ENCODE measurements around the gene NPIPB8.
A peak's percentile ranks its signal among the peaks of the same experiment; 100 is the strongest.
"Not testable (repeated sequence)": the region's sequence is repeated elsewhere in the genome, so short reads cannot be mapped to it uniquely, and the experiment has no call there.

The NPIPB8 gene

DNA sequence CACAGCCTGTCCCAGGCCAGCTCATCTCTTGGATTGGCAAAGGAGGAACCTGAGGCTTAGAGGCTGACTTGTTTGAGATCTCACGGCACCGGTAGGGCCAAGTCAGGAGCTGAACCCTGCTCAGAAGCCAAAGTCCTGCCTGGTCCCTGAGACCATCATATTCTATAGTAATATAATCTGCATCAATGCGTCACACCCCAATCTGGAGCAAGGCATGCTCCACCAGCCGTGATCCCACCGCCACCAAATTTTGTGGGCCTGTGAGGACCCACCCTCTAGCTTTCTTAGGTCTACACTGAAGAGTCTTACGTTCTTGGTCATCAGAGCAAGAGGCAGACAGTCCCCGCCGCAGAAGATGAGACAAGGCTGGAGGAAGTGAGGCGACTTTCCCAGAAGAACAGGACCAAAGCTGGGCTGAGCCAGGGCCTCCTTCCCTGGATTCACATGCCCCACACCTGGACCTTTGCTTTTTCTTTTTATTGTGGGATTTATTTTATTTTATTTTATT lies 30.7 kb upstream of the NPIPB8 start:
- no peak for DNase-seq

DNA sequence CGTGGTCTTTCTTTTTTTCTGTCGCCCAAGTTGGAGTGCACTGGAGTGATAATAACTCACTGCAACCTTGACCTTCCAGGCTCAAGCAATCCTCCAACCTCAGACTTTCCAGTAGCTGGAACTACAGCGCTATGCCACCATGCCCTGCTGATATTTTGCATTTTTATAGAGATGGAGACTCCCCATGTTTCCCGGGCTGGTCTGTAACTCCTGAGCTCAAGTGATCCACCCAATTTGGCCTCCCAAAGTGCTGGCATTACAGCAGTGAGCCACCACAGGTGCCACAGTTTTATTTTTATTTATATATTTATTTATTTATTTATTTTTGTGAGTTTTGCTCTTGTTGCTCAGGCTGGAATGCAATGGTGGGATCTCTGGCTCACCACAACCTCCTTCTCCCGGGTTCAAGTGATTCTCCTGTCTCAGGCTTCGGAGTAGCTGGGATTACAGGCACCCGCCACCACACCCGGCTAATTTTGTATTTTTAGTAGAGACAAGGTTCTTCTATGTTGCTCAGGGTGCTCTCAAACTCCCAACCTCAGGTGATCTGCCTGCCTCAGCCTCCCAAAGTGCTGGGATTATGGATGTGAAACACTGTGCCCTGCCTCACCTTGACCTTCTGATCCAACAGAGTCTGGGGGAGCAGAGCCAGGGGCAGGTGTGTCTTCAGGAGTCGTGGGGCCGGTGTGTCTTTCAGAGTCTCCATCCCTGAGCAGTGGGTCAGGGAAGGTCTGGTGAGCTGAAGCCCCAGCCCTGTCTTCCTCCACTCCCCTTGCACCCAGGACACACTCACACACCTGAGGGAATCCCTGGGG lies 30.0 kb upstream of the NPIPB8 start:
- not testable (repeated sequence) for DNase-seq

DNA sequence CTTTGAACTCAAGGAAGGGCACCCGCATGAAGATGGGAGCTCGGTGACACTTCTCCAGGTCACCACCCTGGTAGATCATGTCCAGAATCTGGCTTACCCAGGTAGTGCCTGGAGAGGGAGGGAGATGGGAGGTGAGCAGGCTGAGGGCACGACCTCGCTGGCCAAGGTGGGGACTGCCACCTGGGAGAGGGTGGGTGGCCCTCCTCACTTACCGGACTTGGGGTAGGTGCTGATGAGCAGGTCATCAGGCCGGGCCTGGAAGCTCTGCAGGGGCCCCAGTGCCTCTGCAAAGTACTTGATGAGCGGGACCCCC lies 29.4 kb upstream of the NPIPB8 start:
- DNase-seq: not testable (repeated sequence)

DNA sequence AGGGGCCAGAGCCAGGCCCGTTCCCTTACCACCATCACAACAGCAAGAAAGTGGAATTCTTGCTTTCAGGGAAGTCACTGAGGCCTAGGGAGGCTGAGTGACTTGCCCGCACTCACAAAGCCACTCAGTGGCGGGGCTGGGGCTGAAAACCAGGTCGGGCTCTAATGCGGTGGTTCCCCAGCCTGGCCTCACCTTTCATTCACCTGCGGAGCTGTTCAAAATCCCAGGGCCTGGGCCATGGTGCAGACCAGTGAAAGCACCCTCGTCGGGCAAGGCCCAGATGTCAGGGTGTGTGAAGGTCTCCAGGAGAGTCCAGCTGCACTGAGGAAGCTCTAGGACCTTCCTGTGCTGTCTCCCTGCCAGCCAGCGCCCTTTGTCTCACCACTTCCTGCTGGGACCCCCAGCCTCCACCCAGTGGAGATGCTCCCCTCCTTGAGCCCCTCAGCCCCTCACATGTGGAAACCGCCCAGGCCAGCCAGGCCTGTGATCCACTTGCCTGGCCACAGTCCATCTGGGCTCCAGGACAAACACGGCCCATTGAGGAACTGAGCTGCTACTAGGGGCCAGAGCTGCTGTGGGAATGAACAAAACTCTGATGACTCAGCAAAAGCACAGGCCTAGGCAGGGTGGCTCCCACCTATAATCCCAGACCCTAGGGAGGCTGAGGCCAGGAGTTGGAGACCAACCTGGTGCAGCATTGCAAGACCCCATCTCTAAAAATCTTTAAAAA lies 28.8 kb upstream of the NPIPB8 start:
- not testable (repeated sequence) for DNase-seq

DNA sequence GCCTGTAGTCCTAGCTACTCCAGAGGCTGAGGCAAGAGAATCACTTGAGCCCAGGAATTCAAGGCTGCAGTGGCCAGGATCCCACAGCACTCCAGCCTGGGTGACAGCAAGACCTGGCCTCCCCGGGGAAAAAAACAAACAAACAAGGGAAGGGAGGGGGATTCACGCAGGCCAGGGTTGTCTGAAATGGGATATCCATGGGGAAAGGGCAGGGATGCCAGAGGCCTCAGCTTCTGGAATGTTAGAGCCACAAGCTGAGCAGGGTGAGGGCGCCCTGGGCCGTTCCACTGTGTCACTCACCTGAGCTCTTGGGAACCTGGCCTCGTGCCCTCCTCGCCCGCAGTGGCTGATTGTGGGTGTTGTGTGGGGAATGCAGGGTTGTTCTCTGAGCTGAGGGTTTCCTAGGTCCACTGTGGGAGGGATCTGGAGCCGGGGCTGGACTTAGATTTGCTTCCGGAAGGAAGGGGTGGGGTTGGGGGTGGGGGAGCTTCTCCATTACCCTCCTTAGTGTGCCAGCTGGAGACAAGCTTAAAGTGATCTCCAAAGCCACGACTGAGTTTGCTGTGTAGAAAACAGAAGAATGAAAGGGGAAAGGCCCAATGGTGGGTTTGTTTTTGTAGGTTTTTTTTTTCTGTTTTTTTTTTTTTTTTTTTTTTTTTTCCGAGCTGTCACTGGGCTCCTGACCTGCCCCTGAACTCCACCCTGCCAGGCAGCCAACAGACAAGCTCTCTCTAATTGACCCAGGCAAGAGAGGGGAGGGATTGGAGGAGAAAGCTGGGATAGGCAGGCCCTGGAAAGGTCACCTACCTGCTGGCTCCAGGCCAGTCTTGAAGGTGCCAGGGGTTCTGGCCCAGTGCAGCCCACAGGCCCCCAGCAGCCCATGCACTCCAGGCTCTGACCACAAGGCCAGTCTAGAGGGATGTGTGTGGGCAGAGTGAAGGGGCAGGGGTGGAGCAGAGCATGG lies 28.0 kb upstream of the NPIPB8 start, which contains the start of gene SULT1A1:
Gene SULT1A1 (minus strand): TSS at position 414 of the 964 bp plus-strand sequence. CDS start 1,189 bp downstream, outside the sequence.
- no peak for DNase-seq

DNA sequence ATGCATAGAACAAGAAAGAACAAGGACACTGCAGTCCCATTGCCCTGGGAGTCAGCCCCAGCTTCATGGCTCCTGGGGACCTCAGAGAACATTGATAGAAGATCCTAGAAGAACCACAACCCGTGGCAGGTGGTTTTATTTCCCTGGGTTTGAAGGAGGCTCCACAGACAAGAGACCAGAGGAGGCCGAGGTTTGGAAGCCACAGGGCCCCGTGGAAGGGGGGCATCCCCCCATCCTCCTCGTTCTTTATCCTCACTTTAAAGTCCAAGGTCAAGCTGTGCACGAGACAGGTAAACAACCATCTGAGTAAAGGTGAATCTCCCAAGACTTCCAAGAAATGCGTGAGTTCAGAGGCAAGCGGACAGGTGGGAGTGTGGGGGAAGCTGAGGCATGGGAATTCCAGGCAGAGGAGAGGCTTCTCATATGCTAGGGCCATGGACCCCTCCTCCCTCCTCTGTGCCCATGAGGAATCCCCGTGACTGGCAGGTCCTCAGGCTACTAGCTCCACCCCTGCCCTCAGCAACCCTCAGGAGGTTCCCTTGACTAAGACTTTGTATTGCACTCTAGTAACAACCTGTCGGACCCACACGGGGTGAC lies 27.2 kb upstream of the NPIPB8 start:
- DNase-seq: no peak

DNA sequence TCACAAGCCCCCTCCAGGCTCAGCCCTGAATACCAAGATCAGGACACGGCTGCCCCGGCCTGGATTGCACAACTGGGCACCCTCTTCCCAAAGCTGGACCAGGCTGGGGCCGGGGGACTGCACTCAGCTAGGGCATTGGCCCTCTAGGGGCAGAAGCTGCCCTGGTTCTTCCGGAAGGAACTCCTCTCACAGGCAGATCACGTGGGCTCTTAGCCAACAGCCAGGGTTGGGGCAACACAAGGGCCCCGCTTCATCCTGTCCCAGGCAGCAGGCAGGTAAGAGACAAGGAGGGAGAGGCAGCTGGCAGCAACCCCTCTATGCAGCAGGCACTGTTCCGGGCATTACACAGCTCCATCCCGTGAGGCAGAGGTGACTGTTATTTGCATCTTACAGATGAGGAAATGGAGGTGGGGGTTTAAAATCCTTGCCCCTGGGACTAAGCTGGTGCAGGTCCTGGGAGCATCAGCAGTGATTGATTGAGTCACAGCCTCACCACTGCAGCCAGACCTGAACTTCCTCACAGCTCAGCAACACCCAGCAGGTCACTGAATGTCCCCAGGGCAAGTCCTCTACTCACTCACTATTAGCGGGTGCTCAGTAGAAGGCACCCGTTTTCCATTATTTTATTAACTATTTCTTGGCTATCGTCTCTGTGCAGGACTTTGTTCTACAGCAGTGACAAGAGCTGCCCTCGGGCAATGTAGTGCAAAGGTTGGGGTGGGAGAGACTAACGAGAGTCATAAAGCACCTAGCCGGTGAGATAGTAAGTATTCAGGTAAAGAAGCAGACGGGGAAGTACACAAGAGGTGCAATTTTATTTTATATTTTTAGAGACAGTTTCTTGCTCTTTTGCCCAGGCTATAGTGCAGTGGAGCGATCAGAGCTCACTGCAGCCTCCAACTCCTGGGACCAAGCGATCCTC lies 25.2 kb upstream of the NPIPB8 start:
- not testable (repeated sequence) for DNase-seq

DNA sequence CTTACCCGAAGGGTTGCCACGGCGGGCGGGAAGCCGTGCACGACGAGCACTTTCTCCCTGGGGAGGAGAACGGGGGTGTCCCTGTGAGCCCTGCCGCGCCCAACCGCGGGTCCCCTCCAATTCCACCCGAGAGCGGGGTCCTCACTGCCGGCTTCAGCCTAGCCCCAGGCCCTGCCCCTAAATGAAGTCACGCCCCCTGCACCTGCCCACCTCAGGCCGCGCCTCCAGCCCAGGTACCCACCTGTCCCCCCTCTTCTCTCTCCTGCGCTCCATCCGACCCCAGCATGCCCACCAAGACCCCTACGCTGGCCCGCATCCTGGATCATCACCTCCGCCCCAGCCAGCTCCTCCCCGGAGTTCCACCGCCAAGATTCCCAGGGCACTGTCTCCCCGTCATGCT lies 24.0 kb upstream of the NPIPB8 start:
- not testable (repeated sequence) for DNase-seq

DNA sequence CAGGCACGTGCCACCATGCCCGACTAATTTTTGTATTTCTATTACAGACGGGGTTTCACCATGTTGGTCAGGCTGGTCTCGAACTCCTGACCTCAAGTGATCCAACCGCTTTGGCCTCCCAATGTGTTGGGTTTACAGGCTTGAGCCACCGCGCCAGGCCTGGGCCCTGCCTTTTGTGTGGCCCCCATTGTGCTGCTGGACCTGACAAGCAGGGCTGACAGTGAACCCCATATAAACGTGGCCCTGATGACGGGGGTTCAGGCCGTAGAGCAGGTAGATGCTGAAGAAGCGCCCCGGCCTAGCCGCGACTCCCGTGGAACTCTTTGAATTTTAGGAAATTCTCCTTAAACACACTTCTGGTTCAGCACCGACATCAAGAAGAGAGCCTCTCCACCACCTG lies 23.3 kb upstream of the NPIPB8 start:
- not testable (repeated sequence) for DNase-seq

DNA sequence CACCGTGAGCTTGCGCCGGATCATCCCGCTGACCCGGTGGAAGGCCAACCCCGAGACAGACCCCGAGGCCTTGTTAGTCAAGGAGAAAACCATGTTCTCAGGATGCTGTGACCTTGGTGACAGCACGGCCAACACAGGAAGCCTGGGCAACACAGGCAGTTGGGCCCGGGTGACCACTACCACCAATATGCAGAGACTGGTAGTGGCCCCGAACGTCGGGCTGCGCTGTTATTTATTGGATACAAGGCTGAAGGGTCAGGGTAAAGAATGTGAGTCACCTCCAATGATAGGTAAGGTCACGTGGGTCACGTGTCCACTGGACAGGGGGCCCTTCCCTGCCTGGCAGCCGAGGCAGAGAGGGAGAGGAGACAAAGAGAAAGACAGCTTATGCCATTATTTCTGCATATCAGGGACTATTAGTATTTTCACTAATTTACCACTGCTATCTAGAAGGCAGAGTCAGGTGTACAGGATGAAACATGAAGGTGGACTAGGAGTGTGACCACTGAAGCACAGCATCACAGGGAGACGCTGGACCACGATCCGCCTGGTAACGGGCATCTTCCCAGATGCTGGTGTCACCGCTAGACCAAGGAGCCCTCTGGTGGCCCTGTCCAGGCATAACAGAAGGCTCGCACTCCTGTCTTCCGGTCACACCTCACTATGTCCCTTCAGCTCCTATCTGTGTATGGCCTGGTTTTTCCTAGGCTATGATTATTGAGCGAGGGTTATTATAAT lies 22.2 kb upstream of the NPIPB8 start:
- DNase-seq: peak; percentile 22

DNA sequence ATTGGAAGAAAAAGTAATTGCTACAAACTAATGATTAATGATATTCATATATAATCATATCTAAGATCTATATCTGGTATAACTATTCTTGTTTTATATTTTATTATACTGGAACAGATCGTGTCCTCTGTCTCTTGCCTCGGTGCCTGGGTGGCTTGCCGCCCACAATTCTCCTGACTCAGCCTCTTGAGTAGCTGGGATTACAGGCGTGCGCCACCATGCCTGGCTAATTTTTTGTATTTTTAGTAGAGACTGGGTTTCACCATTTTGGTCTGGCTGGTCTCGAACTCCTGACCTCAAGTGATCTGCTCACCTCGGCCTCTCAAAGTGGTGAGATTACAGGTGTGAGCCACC lies 21.7 kb upstream of the NPIPB8 start:
- not testable (repeated sequence) for DNase-seq

DNA sequence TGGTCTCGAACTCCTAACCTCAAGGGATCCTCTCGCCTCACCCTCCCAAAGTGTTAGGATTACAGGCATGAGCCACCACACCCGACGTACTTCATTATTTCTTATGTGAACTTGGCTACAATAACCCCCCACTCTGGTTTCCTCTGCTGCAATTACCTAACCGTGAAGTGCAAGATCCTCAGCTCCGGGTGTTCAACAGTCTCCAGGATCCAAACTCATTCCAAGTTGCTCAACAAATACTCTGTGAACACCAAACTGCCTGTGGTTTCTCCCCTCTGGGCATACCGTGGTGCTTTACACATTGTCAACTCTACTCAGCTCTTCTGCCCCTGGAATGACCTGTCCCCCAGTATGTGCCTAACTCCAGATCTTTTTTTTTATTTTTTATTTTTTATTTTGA lies 21.2 kb upstream of the NPIPB8 start:
- no peak for DNase-seq

DNA sequence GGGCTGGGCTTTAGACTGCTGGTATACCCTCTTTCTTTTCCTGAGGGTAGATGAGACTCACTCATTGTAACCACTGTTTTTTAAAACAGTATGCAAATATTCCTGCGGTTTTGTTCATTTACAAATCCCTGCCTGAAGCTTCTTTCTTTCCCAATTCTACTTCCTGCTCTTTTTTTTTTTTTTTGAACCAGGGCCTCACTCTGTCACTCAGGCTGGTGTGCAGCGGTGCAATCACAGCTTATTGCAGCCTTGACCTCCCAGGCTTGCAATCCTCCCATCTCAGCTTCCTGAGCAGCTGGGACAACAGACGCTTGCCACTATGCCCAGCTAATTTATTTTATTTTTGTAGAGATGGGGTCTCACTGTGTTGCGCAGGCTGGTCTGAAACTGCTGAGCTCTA lies 20.0 kb upstream of the NPIPB8 start:
- DNase-seq: no peak

DNA sequence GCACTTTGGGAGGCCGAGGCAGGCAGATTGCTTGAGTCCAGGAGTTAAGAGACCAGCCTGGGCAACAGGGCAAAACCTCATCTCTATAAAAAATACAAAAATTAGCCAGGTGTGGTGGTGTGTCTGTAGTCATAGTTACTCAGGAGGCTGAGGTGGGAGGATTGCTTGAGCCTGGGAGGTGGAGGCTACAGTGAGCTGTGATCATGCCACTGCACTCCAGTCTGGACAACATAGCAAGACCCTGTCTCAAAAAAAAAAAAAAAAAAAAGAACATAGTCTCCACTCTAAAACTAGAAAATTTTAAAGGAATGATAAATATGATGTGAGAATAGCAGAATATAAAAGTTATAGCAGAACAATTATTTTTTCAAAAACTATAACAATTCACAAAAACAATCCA lies 17.5 kb upstream of the NPIPB8 start:
- DNase-seq: not testable (repeated sequence)

DNA sequence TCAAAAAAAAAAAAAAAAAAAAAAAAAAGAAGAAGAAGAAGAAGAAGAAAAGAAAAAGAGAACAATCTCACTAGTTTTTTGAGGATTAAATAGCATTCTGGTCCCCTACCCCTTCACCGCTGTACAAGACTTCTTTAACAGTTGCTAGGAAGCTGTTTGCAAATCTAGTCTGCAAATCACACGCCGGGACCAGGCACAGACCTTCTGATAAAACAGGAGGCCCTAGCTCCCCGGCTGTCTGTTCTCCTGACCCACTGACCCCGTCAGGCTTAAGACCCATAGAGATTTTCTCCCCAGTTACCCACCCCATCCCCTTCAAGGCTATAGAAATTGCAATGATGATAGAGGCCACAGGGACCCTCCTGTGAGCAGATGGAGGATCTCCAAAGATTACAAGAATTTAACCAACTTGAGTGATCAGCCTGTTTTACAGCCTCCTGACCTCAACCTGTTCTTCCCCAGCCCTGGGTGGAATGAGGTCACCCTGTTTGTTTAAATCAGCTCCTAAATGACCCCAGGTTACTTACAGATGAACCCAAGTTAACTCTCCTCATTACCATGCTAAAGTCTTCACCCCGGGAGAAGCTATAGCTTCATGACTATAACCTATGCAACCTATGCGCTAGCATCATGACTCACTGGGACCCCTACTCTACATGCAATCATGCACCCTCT lies 16.2 kb upstream of the NPIPB8 start:
- DNase-seq: no peak

DNA sequence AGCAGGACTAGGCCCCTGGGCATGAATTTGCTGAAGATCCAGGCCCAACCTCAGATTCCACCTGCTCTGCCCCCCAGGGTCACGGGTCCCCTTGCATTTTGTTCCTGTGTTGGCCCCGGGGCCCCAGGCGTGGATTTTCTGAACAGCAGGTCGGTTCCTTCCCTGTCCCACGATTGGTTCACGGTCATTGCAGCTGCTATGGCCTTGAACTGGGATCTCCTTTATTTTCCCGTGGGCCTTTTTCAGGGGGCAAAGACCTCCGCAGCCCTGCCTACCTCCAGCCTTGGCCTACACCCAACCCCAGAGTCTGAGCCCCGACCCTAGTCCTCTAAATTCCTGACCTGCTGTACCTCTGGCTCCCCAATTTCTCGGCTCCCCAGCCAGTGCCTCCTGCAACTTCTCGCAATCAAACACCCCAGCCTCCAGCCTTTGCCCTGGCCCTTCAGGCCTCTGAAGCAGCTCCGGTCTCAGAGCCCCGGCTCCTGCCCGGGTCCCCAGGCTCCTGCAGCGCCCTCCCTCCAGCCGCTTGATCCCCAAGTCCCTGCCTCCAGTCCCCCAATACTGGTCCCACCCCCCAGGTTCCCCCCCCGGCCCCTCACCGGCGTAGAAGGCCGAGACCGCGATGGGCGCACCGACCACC lies 15.2 kb upstream of the NPIPB8 start:
- DNase-seq: not testable (repeated sequence)

DNA sequence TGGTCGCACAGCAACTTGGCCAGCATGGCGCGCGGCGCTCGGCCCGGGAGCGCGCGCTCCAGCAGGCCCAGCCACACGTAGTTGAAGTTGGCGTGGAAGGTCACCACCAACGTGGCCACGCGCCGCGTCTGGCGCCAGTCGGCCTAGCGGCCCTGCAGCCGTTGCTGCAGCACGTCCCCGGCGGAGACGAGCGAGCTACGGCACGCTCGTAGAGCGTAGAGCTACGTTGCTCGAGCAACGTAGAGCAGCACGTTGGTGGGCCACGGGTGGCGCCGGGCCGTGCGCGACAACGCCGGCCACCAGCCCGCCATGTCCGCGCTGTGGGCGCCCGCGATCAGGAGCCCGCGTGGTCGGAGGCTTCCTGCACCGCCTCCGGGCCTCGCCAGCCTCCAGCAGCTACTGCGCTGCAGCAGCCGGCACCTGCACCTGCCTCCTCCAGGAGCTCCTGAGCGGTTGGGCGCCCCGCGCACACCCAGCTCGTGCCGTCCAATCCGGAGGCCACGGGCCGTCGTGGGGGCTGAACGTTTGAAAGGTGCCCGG lies 14.6 kb upstream of the NPIPB8 start:
- peak; percentile 54 for DNase-seq

DNA sequence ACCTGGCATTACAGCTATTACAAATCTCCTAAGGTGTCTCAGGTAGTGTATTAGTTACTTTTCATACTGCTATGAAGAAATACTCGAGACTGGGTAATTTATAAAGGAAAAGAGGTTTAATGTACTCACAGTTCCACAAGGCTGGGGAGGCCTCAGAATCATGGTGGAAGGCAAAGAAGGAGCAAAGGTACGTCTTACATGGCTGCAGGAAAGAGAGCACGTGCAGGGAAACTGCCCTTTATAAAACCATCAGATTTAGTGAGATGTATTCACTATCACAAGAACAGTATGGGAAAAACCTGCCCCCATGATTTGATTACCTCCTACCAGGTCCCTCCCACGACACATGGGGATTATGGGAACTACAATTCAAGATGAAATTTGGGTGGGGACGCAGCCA lies 7.0 kb upstream of the NPIPB8 start:
- not testable (repeated sequence) for DNase-seq
